ENCODE results near the gene CCM2L. TPM values are rescaled to one million over a fixed set of nuclear protein-coding genes. Genes with fewer than 3 reads are reported as not detected.

CCM2L gene
- total RNA-seq, 1 donor: not detected

- H3K4me3 ChIP-seq (ENCODE audit: low read depth, low read length): no peak overlapping the region
- no peak for DNase-seq (ENCODE audit: low read depth)
- TF ChIP-seq CTCF (IDR thresholded peaks at IDR 0.05; ENCODE audit: insufficient read depth, low read depth, low read length): no peak
Measured at GRCh38 chr20:31979713-31980426, 30.4 kb upstream of the CCM2L start.

- no peak for DNase-seq (ENCODE audit: low read depth)
- TF ChIP-seq CTCF (IDR thresholded peaks at IDR 0.05; ENCODE audit: insufficient read depth, low read depth, low read length): no peak
- no peak overlapping the region for H3K4me3 ChIP-seq (ENCODE audit: low read depth, low read length)
Measured at GRCh38 chr20:31981784-31982183, 28.5 kb upstream of the CCM2L start.

- DNase-seq (ENCODE audit: low read depth): no peak
- no peak for TF ChIP-seq CTCF (IDR thresholded peaks at IDR 0.05; ENCODE audit: insufficient read depth, low read depth, low read length)
- no peak overlapping the region for H3K4me3 ChIP-seq (ENCODE audit: low read depth, low read length)
Measured at GRCh38 chr20:31984981-31985471, 25.2 kb upstream of the CCM2L start.

GRCh38 chr20:31987744-31988143 lies 22.5 kb upstream of the CCM2L start:
- H3K4me3 ChIP-seq (ENCODE audit: low read depth, low read length): no peak overlapping the region
- peak; percentile 11 for DNase-seq (ENCODE audit: low read depth)
- no peak for TF ChIP-seq CTCF (IDR thresholded peaks at IDR 0.05; ENCODE audit: insufficient read depth, low read depth, low read length)

- no peak for TF ChIP-seq CTCF (IDR thresholded peaks at IDR 0.05; ENCODE audit: insufficient read depth, low read depth, low read length)
- no peak overlapping the region for H3K4me3 ChIP-seq (ENCODE audit: low read depth, low read length)
- DNase-seq (ENCODE audit: low read depth): no peak
Measured at GRCh38 chr20:31988430-31989015, 21.7 kb upstream of the CCM2L start.

- DNase-seq (ENCODE audit: low read depth): no peak
- no peak overlapping the region for H3K4me3 ChIP-seq (ENCODE audit: low read depth, low read length)
- no peak for TF ChIP-seq CTCF (IDR thresholded peaks at IDR 0.05; ENCODE audit: insufficient read depth, low read depth, low read length)
Measured at GRCh38 chr20:31989030-31989645, 21.1 kb upstream of the CCM2L start.

Measured in fibroblast of villous mesenchyme (primary cell).